ENCODE measurements around the gene KRTAP5-8. TPM values are rescaled to one million over a fixed set of nuclear protein-coding genes. Genes with fewer than 3 reads are reported as not detected.

KRTAP5-8 gene
- total RNA-seq, 1 experiment from 2014 or later: not detected

DNA sequence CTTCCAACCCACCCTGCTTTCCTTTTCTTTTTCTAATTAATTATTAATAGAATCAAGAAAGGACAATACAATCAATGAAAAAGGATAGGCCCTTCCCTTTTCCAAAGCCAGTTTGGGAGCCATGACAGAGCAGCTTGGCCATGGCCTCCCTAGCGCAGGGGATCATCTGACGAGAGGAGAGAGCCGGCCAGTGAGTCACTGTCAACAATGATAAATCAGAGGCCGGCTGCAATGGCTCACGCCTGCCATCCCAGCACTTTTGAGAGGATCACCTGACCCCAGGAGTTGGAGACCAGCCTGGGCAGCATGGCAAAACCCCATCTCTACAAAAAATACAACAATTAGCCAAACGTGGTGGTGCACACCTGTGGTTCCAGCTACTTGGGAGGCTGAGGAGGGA, 38.3 kb upstream of the KRTAP5-8 start:
- peaks cover 0 to 3% of the 10 kb centered on the region in 2 experiments; a peak in 2 of 5 replicates for H3K9me3 Mint-ChIP-seq
- Histone ChIP-seq H2AFZ (ENCODE audit: low read length) (no peak overlapping the region), H2BK12ac (ENCODE audit: insufficient read length, low read depth, low read length) (no peak overlapping the region), H4K5ac (ENCODE audit: insufficient read length, low read depth, low read length) (no peak overlapping the region), H3K23ac (ENCODE audit: insufficient read length, low read depth, low read length) (no peak overlapping the region), H3K79me2 (ENCODE audit: insufficient read depth, low read length) (no peaks in the 10 kb centered on the region), H3K9me3 (ENCODE audit: control insufficient read depth, low read depth, low read length) (no peaks in the 10 kb centered on the region), H2BK120ac (ENCODE audit: low read depth, low read length, poor library complexity, severe bottlenecking) (no peak overlapping the region), H2BK15ac (ENCODE audit: low read depth, low read length) (no peak overlapping the region), H3K18ac (ENCODE audit: insufficient read length, low read depth, low read length) (no peak overlapping the region), H3K23me2 (ENCODE audit: insufficient read length, low read depth, low read length, poor library complexity, severe bottlenecking) (no peaks in the 10 kb centered on the region), H4K8ac (replicated peaks; ENCODE audit: insufficient read length, low read depth, low read length) (no peak overlapping the region), H3K14ac (ENCODE audit: insufficient read depth, low read length) (no peak overlapping the region), H3K4me1 (ENCODE audit: insufficient read depth, low read length) (no peaks in the 10 kb centered on the region), H4K91ac (ENCODE audit: insufficient read length, low read depth, low read length) (no peak overlapping the region), H4K20me1 (ENCODE audit: control insufficient read depth, insufficient read depth, insufficient read length) (no peaks in the 10 kb centered on the region), H3K56ac (ENCODE audit: insufficient read length, low read depth, low read length) (no peak overlapping the region), H2BK20ac (ENCODE audit: low read depth, low read length, poor library complexity, severe bottlenecking) (no peak overlapping the region), H2AK5ac (ENCODE audit: insufficient read length, low read length) (no peak overlapping the region), H3K27ac (ENCODE audit: insufficient read length, low read depth, low read length) (no peak overlapping the region), H3K4me2 (ENCODE audit: insufficient read depth, insufficient read length, low read length) (no peak overlapping the region), H3K27me3 (ENCODE audit: insufficient read depth, low read length) (no peaks in the 10 kb centered on the region), H3K79me1 (ENCODE audit: insufficient read depth, low read depth, low read length, poor library complexity, severe bottlenecking) (no peaks in the 10 kb centered on the region), H3K9ac (ENCODE audit: extremely low read depth, insufficient read length, low read length) (no peak overlapping the region), H2BK5ac (ENCODE audit: insufficient read length, low read length) (no peak overlapping the region), H3T11ph (ENCODE audit: low read length) (no peak overlapping the region), H3K4ac (ENCODE audit: low read depth, low read length) (no peak overlapping the region)
- no peak for TF ChIP-seq CTCF (conservative IDR thresholded peaks at IDR 0.05)
- peaks cover 16 to 54% (median 31%) of the 10 kb centered on the region in 3 experiments; a peak in 6 of 7 replicates for H3K36me3 Mint-ChIP-seq (ENCODE audit: insufficient read depth in 1 of 3, low read depth in 3 of 3)
- DNase-seq: no peak
- no peak overlapping the region for H3K27ac Mint-ChIP-seq
- H3K27me3 Mint-ChIP-seq (ENCODE audit: low read depth): no peaks in the 10 kb centered on the region
- H3K4me1 Mint-ChIP-seq: peaks cover 2 to 6% of the 10 kb centered on the region in 2 experiments; a peak in 3 of 4 replicates
- WGBS (ENCODE audit: extremely low coverage, insufficient read length, low lambda C conversion rate): no CpG with 5 or more reads among the region's 6 CpGs
- H3K4me3 Mint-ChIP-seq: no peak overlapping the region

Measured in H9 (cell line).